Mucosa of descending colon (tissue), 3 donors: ENCODE results near the gene NCOA7. TPM values are rescaled to one million over a fixed set of nuclear protein-coding genes. Genes with fewer than 3 reads are reported as not detected.

ENCODE experiments used
- ATAC-seq: fragments of 200-7000 bp; cut with Tn5 transposase; one replicate; pipeline ENCODE4 v1.9.1; 2020; ENCODE audit warnings: mild to moderate bottlenecking, moderate library complexity
- DNase-seq, 3 donors: peaks; one replicate each; pipeline ENCODE4 v3.0.0-alpha.2; 2020
- H3K36me3 ChIP-seq: fragments of 200-600 bp; one replicate; pipeline ENCODE4 v1.8.0; 2021; ENCODE audit warnings: low read depth, mild to moderate bottlenecking
- H3K4me1 ChIP-seq: fragments of 200-600 bp; one replicate; pipeline ENCODE4 v1.8.0; 2021; ENCODE audit warnings: low read depth, mild to moderate bottlenecking
- H3K4me3 ChIP-seq: fragments of 200-600 bp; one replicate; pipeline ENCODE4 v1.8.0; 2021; ENCODE audit warnings: mild to moderate bottlenecking
- H3K9me3 ChIP-seq: fragments of 200-600 bp; one replicate; pipeline ENCODE4 v1.8.0; 2021; ENCODE audit warnings: mild to moderate bottlenecking
- intact Hi-C, 2 donors: fragments of 100-400 bp; cut with DNase I in 1 of 2; cut with micrococcal nuclease in 1 of 2; formaldehyde crosslinking; loops; one replicate each; pipeline versions ENCODE4 v1.11.0 to v1.11.1; 2022; cut with DNase I, micrococcal nuclease
- total RNA-seq, 3 donors: library from RNA; stranded (reverse); fragmentation: NEBNext Ultra II Directional in 2 of 3; extraction: Animal tissue kit (Norgen Biotek cat#: 25700) in 2 of 3; gene quantifications; one replicate each; pipeline versions ENCODE4 v1.2.1 to v1.2.4, GENCODE V29; 2021 to 2023
- TF ChIP-seq, protein P1 (sequence below): fragments of 200-600 bp; IDR thresholded peaks from one replicate; pipeline ENCODE4 v1.8.0; 2022; ENCODE audit warnings: antibody characterized with exemption, mild to moderate bottlenecking
- donor health status: DM: no; HTN: no; CAD: no; lungs with moderate emphysema.
- donor health status: DM: no; HTN: no; CAD: no.
- donor health status: DM: no; HTN: yes; CAD: no.

Gene NCOA7
- total RNA-seq, 3 donors from 2014 or later: 28.9 to 54.0 (median 49.6) TPM

DNA sequence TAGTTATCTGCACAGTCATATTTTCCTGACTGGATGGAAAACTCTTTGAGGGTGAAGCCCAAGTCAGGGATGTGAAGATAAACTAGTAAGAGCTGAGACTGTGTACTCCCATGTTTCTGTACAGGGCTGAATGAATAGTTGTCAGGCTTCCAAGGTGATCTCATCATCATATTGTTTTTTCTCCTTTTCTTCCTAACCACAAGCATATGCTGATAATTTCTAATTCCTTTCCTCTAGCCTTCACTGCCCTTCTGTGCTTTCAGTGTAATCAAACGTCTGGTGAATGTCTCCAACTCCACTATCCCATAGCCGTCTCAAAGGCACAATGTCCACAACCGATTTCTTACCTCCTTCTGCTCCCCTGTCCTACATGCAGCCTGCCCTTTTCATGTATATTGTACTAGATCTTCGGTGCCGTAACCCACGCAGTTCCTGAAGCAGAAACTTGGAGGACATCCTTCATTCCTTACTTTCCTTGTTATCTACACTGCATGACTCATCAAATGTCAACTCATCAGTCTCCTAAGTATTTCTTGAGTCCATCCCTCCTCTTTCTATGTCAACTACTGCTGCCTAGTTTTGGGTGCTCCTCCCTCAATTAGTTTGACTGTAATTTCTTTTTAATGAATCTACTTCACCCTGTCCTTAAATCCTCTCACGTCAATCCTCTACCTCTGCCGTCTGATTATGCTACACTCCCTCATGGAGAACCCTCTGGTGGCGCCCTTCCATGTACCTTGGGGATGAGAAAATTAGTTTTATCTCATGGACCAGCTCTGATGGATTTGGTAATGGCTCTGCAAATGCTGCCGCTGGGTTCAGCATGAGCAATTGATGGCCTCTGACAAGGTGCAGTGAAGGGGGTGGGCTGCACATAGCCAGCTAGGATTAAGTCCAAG is 21.9 kb downstream of the NCOA7 start:
- no peaks in the 10 kb centered on the region for H3K36me3 ChIP-seq
- intact Hi-C loops: no loop called here

DNA sequence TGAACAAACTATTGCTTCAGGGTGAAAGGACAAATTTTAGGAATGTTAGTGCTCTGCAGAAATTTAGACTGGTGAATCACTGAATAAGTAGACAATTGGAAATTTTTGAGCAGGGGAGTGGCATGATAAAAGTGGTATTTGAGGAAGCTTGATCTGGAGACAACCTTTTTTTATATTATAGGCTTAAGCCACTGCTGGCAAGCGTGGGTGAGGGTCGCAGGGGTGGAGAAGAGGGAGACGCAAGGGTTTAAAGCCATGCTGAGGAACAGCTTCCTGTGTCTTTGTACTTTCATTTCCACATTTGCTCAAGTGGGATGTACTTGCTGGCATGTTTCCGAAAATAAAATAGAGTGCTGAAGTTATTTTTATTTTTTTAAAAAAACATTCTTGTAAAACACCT is 23.7 kb downstream of the NCOA7 start:
- TF ChIP-seq, protein P1, sequence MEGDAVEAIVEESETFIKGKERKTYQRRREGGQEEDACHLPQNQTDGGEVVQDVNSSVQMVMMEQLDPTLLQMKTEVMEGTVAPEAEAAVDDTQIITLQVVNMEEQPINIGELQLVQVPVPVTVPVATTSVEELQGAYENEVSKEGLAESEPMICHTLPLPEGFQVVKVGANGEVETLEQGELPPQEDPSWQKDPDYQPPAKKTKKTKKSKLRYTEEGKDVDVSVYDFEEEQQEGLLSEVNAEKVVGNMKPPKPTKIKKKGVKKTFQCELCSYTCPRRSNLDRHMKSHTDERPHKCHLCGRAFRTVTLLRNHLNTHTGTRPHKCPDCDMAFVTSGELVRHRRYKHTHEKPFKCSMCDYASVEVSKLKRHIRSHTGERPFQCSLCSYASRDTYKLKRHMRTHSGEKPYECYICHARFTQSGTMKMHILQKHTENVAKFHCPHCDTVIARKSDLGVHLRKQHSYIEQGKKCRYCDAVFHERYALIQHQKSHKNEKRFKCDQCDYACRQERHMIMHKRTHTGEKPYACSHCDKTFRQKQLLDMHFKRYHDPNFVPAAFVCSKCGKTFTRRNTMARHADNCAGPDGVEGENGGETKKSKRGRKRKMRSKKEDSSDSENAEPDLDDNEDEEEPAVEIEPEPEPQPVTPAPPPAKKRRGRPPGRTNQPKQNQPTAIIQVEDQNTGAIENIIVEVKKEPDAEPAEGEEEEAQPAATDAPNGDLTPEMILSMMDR: no peak
- H3K4me3 ChIP-seq: no peak overlapping the region

More for the DNA sequence above, 21.9 kb downstream of the NCOA7 start:
- Histone ChIP-seq H3K4me1 (no peaks in the 10 kb centered on the region), H3K4me3 (no peak overlapping the region), H3K9me3 (no peaks in the 10 kb centered on the region)
- TF ChIP-seq, protein P1: no peak
- ATAC-seq (no peak), DNase-seq (no peak)

DNA sequence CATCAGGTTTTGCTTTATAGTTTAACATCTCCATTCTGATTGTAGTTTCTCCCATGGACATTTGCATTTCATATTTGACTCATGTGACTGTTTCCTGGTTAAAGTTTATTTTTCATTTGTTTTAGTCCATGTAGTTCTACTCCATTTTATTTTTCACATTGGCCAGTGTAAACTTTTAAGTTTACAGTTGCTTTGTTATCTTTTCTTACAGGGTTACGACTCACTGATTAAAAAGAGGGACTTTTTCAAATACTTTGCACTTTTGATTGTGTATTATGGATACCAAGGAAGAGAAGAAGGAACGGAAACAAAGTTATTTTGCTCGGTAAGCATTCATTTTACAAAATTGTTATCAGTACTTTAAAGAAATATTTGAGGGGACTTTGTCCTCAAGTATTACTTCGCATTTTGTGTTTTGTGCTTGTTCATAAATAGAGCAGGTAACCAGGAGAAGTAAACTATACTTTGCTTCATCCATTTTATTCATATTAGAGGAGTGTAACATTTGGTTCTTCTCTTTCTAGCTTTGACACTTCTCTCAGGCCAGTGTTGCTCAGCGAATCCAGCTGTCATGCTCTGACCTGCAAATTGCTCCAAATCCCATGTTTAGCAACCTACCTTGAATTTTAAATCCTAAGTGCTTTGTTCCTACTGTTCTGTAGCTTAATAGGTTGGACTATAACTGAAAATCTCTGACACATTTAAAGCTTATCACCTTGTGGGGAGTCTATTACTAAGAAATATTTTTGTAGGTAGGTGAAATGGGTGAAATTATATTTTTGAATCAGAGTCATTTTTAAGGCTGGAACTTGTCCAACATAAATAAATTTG is 24.5 kb downstream of the NCOA7 start:
- H3K4me3 ChIP-seq: no peak overlapping the region
- H3K36me3 ChIP-seq: no peaks in the 10 kb centered on the region
- no peaks in the 10 kb centered on the region for H3K9me3 ChIP-seq
- intact Hi-C loops: no loop called here
- TF ChIP-seq, protein P1: no peak
- DNase-seq: no peak
- peak; percentile 33 for ATAC-seq
- no peaks in the 10 kb centered on the region for H3K4me1 ChIP-seq

More for the DNA sequence above, 23.7 kb downstream of the NCOA7 start:
- Histone ChIP-seq H3K9me3 (no peaks in the 10 kb centered on the region), H3K4me1 (no peaks in the 10 kb centered on the region), H3K36me3 (no peaks in the 10 kb centered on the region)
- ATAC-seq (no peak), DNase-seq (no peak)
- intact Hi-C loops: no loop called here

DNA sequence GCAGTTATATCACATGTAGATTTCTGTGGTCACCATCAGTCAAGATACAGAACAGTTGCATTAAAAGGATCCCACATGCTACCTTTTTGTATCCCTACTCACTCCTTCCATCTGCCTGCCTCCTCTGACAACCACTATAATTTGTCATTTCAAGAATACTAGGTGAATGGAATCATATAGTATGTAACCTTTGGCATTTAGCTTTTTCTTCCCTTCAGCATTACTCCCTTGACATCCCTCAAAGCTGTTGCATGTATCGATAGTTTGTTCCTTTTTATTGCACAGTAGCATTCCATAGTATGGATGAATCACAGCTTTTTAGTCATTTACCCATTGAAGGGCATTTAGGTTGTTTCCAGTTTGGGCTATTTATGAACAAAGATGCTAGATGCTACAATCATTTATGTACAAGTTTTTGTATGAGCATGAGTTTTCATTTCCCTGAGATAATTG is 26.1 kb downstream of the NCOA7 start:
- Histone ChIP-seq H3K4me1 (peaks cover 8% of the 10 kb centered on the region), H3K36me3 (no peaks in the 10 kb centered on the region), H3K4me3 (no peak overlapping the region), H3K9me3 (no peaks in the 10 kb centered on the region)
- ATAC-seq: no peak
- intact Hi-C loops: no loop called here
- TF ChIP-seq, protein P1: no peak
- no peak for DNase-seq

DNA sequence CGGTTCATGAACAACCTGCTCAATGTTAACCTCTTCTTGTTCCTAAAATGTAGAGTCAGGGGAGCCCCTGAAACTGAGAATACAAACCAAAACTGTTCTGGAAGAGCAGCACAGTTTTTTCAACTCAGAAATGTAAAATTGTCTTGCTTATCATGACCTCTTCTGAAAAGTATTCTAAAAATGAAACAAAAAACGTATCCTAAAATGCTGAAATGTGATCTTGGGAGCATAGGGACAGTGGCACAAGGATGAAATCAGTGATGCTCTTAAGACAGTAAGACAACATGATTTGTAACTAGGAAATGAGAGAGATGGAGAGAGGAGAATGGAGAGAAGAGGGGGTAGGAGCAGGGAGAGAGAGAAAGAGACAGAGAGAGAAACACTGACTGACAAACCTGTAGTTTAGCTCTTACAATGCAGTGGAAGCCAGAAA is 27.5 kb downstream of the NCOA7 start:
- TF ChIP-seq, protein P1: no peak
- Histone ChIP-seq H3K4me3 (no peak overlapping the region), H3K9me3 (no peaks in the 10 kb centered on the region), H3K4me1 (peaks cover 14% of the 10 kb centered on the region), H3K36me3 (no peaks in the 10 kb centered on the region)
- intact Hi-C loops: no loop called here
- no peak for DNase-seq
- ATAC-seq: no peak
